T-helper 2 cell treated with Interferon-gamma antibody and Interleukin-4, amounts not matched to agents 5 μg/mL and 100 μg/mL, for 36 hours (primary cell): ENCODE measurements around the gene USP31.

Experiments used
- DNase-seq: peaks from one replicate; pipeline ENCODE4 v3.0.0; 2021; ENCODE audit warnings: low spot score
- H3K27ac Mint-ChIP-seq: one replicate; pipeline ENCODE4 v1.8.0; 2021; ENCODE audit warnings: mild to moderate bottlenecking, mixed read lengths
- H3K27me3 Mint-ChIP-seq: one replicate; pipeline ENCODE4 v1.8.0; 2021; ENCODE audit warnings: low read depth, mixed read lengths
- H3K36me3 Mint-ChIP-seq: one replicate; pipeline ENCODE4 v1.8.0; 2021; ENCODE audit warnings: low read depth, mixed read lengths
- H3K4me1 Mint-ChIP-seq: one replicate; pipeline ENCODE4 v1.8.0; 2021; ENCODE audit warnings: low read depth, mixed read lengths
- H3K4me3 Mint-ChIP-seq: one replicate; pipeline ENCODE4 v1.8.0; 2022; ENCODE audit warnings: mild to moderate bottlenecking, moderate library complexity, mixed read lengths
- H3K9me3 Mint-ChIP-seq: one replicate; pipeline ENCODE4 v1.8.0; 2021; ENCODE audit warnings: mixed read lengths

The USP31 gene

DNA sequence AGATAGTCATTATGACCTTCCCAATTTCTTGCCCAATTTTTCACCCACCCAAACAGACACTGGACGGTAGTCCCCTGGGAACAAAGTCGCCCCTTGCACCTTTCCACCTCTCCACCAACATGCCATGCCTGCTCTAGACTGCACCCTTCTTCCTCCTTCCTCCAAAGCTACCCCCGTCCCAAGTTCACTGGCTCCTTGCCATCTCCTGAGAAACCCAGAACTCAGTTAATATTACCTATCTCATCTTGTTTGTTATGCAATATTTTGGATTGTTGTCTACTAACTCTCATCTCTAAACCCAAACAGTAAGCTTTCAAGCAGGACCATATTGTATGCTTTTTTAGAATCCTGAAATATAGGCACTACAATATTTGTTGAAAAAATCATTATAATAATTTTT, 63.3 kb downstream of the USP31 start:
- Mint-ChIP-seq H3K4me3 (no peak overlapping the region), H3K27me3 (no peaks in the 10 kb centered on the region), H3K4me1 (peaks cover 1% of the 10 kb centered on the region), H3K27ac (no peak overlapping the region), H3K9me3 (no peaks in the 10 kb centered on the region), H3K36me3 (peaks cover 10% of the 10 kb centered on the region)
- DNase-seq, result no peak

DNA sequence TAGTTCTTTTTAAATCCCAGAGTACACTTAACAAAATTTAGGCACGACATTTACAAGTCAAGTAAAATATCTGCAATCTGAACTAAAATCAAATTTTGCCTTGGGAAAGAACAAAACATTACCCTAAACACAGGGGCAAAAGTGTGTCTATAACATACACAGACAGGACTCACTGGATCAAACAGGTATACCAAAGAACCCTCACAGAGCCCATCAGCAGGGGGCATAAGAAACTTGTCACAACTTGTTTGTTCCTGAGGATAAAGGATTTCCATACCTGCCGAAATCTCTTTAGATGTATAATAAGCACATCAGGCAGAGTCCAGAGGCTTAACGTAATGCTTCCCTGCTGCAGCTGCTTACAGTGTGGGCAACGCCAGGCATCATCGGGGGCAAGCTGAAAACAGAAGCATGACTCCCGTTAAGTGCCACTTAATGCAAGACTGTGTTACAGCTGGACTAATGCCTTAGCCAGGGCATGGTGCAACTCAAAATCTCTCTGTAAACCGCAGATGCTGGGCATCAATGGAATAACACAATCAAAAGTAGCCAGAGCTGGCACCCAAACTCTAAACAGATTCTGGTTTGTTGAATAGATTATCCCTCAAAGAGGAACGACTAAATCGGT, 67.0 kb downstream of the USP31 start:
- Mint-ChIP-seq H3K9me3 (no peaks in the 10 kb centered on the region), H3K27ac (no peak overlapping the region), H3K36me3 (peaks cover 25% of the 10 kb centered on the region), H3K27me3 (no peaks in the 10 kb centered on the region), H3K4me3 (no peak overlapping the region), H3K4me1 (peaks cover 4% of the 10 kb centered on the region)
- DNase-seq, result no peak

DNA sequence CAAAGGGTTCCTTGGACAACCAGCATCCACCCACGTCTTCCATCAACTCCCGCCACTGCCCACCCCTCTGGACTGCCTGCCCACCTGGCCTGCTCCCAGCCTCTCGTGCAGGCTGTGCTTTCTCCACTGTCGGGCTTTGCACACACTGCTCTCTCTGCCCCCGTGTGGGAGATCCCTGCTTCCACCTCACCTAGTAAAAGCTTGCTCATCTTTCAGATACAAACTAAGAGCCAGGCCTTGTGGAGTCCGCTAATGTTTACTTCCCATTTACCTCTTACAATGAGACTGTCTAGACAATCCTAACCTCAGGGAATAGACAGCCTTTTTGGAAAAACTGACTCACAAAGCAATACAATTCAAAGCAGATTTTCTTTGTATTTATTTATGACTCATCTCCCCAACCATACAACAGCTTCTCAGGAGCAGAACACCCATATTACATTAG, 67.6 kb downstream of the USP31 start:
- peaks cover 25% of the 10 kb centered on the region for H3K36me3 Mint-ChIP-seq
- peaks cover 4% of the 10 kb centered on the region for H3K4me1 Mint-ChIP-seq
- no peak overlapping the region for H3K27ac Mint-ChIP-seq
- DNase-seq, result no peak
- H3K9me3 Mint-ChIP-seq, result no peaks in the 10 kb centered on the region
- no peaks in the 10 kb centered on the region for H3K27me3 Mint-ChIP-seq
- H3K4me3 Mint-ChIP-seq, result no peak overlapping the region

DNA sequence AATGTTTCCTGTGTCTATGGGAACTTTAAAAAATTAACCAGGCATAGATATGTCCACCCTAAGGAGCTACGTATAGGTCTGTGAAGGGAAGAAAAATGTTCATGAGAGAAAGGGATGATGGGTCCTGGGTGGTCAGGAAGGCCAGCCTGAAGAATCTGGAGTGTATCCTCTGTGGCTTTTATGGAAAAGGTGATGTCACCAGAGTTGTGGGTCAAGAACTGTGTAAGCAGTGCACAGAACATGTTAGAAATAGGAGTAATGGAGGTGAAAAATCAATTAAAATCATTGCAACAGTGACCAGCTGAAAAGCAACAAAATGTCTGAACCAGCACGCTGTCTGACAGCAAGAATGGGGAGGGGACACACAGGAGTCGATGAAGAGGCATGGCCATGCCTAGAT, 68.5 kb downstream of the USP31 start:
- Mint-ChIP-seq H3K4me3 (no peak overlapping the region), H3K4me1 (peaks cover 4% of the 10 kb centered on the region), H3K36me3 (peaks cover 25% of the 10 kb centered on the region), H3K9me3 (no peaks in the 10 kb centered on the region), H3K27me3 (no peaks in the 10 kb centered on the region), H3K27ac (no peak overlapping the region)
- DNase-seq, result no peak

DNA sequence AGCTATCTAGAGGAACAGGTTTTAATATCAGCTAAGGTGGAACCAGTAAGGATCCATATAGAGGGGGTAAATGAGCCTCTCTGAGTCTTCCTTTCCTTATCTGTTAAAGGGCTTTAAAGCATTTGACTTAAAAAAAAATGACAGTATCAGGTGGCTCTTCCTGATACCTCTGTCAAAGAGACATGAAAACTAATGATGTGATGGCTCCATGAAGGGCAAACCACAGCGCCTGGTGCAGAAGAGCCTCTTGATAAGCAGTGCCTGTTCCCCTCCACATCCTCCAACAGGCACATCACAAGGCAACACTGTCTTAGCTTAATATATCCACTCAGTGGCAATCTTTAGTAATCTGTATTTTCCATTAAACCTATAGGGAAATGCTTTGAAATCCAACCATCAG, 68.9 kb downstream of the USP31 start:
- Mint-ChIP-seq H3K27ac (no peak overlapping the region), H3K4me3 (no peak overlapping the region)

DNA sequence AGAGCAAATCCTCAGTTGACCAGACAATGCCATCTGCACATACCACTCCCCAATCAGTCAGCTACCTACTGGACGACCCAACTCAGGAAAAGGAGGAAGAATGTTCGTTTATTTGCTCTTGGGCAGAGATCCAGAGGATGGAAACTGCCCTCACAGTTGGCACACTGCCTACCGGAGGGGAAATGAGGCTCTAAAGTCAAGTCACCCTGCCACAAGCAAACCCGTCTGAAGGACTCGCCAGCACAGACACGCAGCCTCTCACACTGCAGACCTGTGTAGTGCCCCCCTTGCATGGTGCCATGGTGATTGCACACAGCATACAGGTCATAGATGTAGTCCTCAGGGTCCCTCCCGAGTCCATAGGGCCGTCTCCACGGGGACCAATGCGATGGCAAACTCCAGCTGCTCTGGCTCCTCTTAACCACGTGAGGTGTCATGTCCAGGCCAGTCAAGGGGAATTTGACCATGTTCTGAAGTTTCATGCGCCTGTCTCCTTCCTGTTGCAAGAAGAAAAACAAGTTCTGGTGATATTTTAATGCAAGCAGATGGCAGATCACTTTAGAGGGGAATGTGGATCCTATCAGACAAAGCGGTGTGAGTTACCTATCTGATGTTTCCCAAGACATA, 69.5 kb downstream of the USP31 start:
- no peaks in the 10 kb centered on the region for H3K9me3 Mint-ChIP-seq
- peaks cover 24% of the 10 kb centered on the region for H3K36me3 Mint-ChIP-seq
- DNase-seq, result no peak
- H3K4me1 Mint-ChIP-seq, result peaks cover 4% of the 10 kb centered on the region
- no peak overlapping the region for H3K4me3 Mint-ChIP-seq
- no peak overlapping the region for H3K27ac Mint-ChIP-seq
- no peaks in the 10 kb centered on the region for H3K27me3 Mint-ChIP-seq

More for the DNA sequence above, 68.9 kb downstream of the USP31 start:
- Mint-ChIP-seq H3K36me3 (peaks cover 25% of the 10 kb centered on the region), H3K4me1 (peaks cover 4% of the 10 kb centered on the region), H3K27me3 (no peaks in the 10 kb centered on the region), H3K9me3 (no peaks in the 10 kb centered on the region)
- DNase-seq, result no peak

DNA sequence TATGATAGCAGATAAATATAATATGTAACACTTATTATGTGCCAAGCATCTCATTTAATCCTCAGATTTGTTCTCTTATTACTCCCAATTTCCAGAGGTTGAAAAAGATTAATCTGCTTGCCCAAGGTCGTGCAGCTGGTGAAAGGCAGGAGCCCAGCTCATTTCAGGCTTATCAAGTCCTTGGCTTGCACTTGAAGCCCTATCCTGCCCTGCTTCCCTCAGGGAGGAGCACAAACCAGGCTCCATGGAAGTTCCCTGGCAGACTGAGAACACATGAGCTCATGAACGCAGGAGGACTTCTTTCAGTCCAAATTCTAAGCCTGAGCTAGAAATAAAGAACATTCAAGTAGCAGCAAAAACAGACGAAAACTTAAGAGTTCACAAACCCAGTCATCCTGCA, 74.8 kb downstream of the USP31 start:
- no peak for DNase-seq
- no peaks in the 10 kb centered on the region for H3K27me3 Mint-ChIP-seq
- peaks cover 10% of the 10 kb centered on the region for H3K36me3 Mint-ChIP-seq
- H3K4me1 Mint-ChIP-seq, result peaks cover 3% of the 10 kb centered on the region
- no peaks in the 10 kb centered on the region for H3K9me3 Mint-ChIP-seq
- no peak overlapping the region for H3K27ac Mint-ChIP-seq
- no peak overlapping the region for H3K4me3 Mint-ChIP-seq

DNA sequence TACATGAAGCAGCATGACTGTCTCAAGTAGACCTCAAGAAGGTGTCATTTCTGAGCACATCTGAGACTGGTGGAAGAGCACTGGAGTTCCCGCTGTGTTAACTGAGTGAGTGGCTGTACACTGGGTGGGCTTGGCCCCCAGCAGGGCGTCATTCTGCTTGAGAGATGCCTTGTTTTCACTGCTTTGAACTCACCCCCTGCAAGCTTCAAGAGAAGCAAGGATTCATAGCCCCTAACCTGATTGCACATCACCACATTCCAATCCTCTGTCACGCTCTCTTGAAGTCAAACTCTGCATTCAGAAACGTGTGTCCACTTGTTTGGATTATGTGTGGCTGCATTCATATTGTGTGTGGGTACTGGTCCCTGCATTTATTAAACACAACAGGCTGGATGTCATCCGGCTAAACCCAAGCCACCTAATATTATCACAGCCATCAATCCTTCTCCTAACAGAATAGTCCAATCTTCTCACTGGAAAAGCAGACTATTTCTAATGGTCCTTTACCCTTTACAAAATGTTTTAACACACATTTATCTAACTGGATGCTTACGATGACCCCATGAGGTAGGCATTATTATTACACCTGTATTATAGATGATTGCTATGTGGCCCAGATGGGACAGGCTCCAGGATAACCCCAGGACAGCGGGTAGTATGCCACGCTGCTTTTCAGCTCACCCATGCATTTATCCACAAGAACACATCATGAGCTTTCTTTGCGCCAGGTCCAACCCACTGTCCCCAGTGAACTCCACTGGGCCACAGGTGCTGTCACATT, 76.3 kb downstream of the USP31 start:
- no peaks in the 10 kb centered on the region for H3K9me3 Mint-ChIP-seq
- H3K27me3 Mint-ChIP-seq, result no peaks in the 10 kb centered on the region
- no peak for DNase-seq
- H3K36me3 Mint-ChIP-seq, result peaks cover 10% of the 10 kb centered on the region
- H3K27ac Mint-ChIP-seq, result no peak overlapping the region
- no peak overlapping the region for H3K4me3 Mint-ChIP-seq
- H3K4me1 Mint-ChIP-seq, result no peaks in the 10 kb centered on the region

DNA sequence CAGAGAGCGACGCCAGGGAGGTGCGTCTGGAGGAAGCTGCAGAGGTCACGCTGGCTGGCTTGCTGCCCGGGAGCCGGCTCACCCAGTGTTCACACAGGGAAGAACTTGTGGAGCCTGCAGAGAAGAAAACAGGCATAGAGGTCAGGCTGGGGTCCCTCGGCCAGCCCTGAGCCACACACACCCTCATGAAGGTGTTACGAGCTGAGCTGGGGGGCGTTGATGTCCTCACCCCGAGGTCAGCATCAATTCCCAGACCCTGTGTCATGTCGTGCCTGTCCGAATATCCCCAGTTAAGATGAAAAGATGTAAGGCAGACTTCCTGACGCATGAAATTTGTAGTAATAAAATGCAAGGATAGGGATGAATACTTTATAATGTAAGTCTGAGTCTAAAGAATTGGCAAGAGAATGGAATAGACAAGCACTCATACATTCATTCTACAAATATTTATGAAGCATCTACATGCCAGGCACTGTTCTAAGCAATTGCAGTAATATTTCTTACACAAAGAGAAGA, 77.1 kb downstream of the USP31 start:
- Mint-ChIP-seq H3K36me3 (peaks cover 9% of the 10 kb centered on the region), H3K9me3 (no peaks in the 10 kb centered on the region), H3K4me1 (no peaks in the 10 kb centered on the region), H3K4me3 (no peak overlapping the region), H3K27me3 (no peaks in the 10 kb centered on the region), H3K27ac (no peak overlapping the region)
- DNase-seq, result no peak

DNA sequence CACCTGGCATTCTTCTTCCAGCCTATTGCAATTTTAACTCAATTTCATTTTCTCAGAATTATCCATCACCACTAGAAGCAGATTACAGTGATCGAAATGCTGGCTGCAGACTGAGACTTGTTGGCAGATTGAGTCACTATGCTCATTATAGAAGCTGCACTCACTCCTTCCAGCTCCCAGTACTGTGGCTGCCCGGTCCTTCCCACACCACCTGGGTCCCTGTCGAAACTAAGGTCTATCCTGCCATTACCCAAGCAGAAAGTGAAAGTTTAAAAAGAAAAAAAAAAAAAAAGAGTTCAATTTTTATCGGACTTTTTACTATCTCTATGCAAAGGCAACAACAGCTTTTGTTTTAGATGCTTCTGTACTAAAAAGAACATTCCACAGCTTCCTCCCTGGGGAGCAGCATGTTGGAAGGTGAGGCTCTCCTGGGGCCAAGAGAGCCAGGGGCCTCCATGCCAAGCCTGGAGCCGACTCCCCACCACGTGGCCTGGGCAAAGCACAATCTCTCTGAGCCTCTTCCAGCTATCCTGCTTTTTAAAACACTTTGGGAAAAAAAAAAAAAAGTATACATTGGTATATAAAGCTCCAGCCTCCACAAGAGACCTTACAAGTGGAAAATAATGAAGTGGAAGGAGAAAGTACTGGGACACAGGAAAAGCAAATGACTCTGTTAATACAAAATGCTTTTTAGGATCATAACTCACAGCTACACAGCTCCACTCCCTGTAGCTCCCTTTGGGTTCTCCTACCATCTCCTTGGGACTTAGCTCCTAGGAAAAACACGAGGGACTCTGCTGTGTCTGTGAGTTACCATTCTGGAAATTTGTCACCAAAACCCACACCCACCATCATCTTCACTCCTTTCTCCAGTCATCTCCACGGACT, 77.8 kb downstream of the USP31 start:
- DNase-seq, result no peak
- Mint-ChIP-seq H3K36me3 (peaks cover 9% of the 10 kb centered on the region), H3K9me3 (no peaks in the 10 kb centered on the region), H3K27ac (no peak overlapping the region), H3K4me1 (no peaks in the 10 kb centered on the region), H3K4me3 (no peak overlapping the region), H3K27me3 (no peaks in the 10 kb centered on the region)

DNA sequence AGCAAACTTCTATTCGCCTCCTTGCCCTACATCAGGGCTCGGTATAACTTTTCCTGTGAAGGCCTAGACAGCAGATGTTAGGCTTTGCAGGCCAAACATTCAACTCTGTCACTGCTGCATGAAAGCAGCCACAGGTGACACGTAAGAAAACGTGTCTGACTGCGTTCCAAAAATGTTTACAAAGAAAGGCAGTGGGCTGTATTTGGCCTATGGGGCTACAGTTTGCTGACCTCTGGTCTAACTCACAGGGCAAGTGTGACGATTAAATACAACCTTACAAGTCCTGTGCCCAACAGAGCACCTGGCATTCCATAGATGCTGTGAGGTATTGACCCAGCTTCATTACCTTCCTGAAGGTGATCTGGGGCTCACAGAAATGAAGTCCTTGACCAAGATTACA, 79.4 kb downstream of the USP31 start:
- Mint-ChIP-seq H3K9me3 (no peaks in the 10 kb centered on the region), H3K27ac (no peak overlapping the region), H3K4me3 (no peak overlapping the region), H3K36me3 (peaks cover 10% of the 10 kb centered on the region), H3K4me1 (no peaks in the 10 kb centered on the region), H3K27me3 (no peaks in the 10 kb centered on the region)
- no peak for DNase-seq

DNA sequence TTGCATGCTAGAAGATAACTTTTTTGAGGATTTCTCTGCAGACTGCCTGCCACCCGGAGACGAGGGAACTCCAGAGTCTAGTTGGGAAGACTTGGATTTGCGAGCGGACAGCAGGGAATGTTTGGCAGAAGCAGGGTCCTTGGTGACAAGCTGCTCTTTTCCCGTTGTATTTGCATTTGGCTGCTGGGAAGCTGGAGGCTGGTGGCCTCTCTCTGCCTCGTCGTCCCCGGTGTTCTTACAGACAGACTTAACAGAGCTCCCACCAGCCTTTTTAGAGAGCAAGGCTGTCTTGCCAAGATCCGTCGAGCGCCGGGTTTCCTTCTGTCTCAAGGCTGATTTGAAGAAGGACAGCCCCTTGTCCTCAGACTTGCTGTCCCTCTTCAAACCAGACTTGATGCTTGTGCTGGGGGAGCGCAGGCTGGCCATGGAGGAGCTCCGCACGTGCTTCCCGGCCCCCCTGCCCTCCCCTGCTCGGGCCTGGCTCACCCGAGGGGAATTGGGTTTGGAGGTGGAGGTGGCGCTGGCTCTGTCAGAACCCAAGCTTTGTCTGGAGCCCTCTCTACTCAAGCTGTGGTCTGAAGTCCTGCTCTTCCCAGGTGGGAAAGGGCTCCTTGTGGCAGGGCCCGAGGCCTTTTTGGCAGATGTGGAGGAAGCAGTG, 81.0 kb downstream of the USP31 start:
- DNase-seq, result no peak
- H3K27me3 Mint-ChIP-seq, result no peaks in the 10 kb centered on the region

DNA sequence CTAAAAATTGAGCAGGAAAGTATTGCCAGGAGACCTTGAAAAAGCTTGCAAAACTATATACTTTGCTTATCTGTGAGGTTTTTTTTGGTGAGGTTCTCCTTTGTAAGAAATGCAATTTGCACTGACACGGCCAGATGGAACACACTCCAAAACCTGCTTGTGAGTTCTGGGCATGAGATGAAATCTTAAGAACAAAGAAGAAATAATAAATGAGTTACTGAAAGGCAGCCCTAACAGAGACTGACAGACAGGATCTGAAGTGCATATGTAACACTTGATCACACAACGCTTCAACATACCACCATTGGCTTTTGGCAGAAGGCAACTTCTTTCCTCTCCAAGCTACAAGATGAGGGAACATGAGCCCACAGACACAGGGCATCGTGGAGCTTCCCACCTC, 82.6 kb downstream of the USP31 start:
- Mint-ChIP-seq H3K4me1 (no peaks in the 10 kb centered on the region), H3K27me3 (no peaks in the 10 kb centered on the region), H3K9me3 (no peaks in the 10 kb centered on the region), H3K27ac (no peak overlapping the region), H3K4me3 (no peak overlapping the region), H3K36me3 (peaks cover 10% of the 10 kb centered on the region)
- DNase-seq, result no peak

More for the DNA sequence above, 81.0 kb downstream of the USP31 start:
- no peaks in the 10 kb centered on the region for H3K9me3 Mint-ChIP-seq
- no peaks in the 10 kb centered on the region for H3K4me1 Mint-ChIP-seq
- H3K27ac Mint-ChIP-seq, result no peak overlapping the region
- H3K4me3 Mint-ChIP-seq, result no peak overlapping the region
- peaks cover 10% of the 10 kb centered on the region for H3K36me3 Mint-ChIP-seq
